Measurements from ENCODE around the gene CBLB.

DNA sequence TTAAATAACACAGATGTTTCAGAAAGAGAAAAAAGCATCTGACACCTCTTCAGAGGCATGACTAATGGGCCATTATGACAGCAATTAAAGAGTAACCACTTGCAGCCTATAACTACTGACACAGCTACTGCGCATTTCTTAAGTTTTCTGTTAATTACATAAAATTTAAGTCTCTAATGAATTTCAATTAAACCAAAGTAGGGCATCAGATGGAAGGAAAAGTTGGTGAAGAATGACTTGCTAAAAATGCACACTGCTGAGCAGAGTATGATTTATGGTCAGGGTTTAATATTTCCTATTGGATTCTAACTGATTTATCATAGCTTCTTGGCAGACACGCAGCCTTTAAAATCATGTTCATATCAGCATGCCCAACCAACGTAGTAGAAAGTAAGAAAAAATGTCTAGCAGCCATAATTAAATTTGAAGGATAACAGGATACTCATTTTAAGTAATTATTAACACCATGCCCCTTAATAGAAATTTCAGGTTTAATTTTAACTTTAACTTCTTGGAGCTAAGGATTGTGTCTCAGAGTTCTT lies 140.0 kb downstream of the CBLB start:
- TF ChIP-seq, protein P1, sequence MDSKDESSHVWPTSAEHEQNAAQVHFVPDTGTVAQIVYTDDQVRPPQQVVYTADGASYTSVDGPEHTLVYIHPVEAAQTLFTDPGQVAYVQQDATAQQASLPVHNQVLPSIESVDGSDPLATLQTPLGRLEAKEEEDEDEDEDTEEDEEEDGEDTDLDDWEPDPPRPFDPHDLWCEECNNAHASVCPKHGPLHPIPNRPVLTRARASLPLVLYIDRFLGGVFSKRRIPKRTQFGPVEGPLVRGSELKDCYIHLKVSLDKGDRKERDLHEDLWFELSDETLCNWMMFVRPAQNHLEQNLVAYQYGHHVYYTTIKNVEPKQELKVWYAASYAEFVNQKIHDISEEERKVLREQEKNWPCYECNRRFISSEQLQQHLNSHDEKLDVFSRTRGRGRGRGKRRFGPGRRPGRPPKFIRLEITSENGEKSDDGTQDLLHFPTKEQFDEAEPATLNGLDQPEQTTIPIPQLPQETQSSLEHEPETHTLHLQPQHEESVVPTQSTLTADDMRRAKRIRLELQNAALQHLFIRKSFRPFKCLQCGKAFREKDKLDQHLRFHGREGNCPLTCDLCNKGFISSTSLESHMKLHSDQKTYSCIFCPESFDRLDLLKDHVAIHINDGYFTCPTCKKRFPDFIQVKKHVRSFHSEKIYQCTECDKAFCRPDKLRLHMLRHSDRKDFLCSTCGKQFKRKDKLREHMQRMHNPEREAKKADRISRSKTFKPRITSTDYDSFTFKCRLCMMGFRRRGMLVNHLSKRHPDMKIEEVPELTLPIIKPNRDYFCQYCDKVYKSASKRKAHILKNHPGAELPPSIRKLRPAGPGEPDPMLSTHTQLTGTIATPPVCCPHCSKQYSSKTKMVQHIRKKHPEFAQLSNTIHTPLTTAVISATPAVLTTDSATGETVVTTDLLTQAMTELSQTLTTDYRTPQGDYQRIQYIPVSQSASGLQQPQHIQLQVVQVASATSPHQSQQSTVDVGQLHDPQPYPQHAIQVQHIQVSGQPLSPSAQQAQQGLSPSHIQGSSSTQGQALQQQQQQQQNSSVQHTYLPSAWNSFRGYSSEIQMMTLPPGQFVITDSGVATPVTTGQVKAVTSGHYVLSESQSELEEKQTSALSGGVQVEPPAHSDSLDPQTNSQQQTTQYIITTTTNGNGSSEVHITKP (IDR thresholded peaks at IDR 0.05; ENCODE audit: partially characterized antibody): no peak
- TF ChIP-seq, protein P2, sequence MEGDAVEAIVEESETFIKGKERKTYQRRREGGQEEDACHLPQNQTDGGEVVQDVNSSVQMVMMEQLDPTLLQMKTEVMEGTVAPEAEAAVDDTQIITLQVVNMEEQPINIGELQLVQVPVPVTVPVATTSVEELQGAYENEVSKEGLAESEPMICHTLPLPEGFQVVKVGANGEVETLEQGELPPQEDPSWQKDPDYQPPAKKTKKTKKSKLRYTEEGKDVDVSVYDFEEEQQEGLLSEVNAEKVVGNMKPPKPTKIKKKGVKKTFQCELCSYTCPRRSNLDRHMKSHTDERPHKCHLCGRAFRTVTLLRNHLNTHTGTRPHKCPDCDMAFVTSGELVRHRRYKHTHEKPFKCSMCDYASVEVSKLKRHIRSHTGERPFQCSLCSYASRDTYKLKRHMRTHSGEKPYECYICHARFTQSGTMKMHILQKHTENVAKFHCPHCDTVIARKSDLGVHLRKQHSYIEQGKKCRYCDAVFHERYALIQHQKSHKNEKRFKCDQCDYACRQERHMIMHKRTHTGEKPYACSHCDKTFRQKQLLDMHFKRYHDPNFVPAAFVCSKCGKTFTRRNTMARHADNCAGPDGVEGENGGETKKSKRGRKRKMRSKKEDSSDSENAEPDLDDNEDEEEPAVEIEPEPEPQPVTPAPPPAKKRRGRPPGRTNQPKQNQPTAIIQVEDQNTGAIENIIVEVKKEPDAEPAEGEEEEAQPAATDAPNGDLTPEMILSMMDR (IDR thresholded peaks at IDR 0.05 in 2 of 3, conservative IDR thresholded peaks at IDR 0.05 in 1 of 3; ENCODE audit: insufficient read depth in 2 of 3, low read depth in 1 of 3, low read length in 3 of 3): no peak
- no peak for TF ChIP-seq PHF20 (IDR thresholded peaks at IDR 0.05; ENCODE audit: partially characterized antibody)
- TF ChIP-seq NR2C1 (IDR thresholded peaks at IDR 0.05): no peak
- TF ChIP-seq NR2C1 (tag; IDR thresholded peaks at IDR 0.05): no peak
- TF ChIP-seq, protein P3, sequence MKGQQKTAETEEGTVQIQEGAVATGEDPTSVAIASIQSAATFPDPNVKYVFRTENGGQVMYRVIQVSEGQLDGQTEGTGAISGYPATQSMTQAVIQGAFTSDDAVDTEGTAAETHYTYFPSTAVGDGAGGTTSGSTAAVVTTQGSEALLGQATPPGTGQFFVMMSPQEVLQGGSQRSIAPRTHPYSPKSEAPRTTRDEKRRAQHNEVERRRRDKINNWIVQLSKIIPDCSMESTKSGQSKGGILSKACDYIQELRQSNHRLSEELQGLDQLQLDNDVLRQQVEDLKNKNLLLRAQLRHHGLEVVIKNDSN (CRISPR knock-in tag; IDR thresholded peaks at IDR 0.05): no peak
- no peak for TF ChIP-seq CC2D1A (IDR thresholded peaks at IDR 0.05)
- TF ChIP-seq FIP1L1 (IDR thresholded peaks at IDR 0.05; ENCODE audit: low read depth, low read length, poor library complexity, severe bottlenecking): no peak
- no peak for TF ChIP-seq CREB1 (IDR thresholded peaks at IDR 0.05)
- TF ChIP-seq CREB1 (CRISPR knock-in tag; IDR thresholded peaks at IDR 0.05): no peak
- no peak for TF ChIP-seq ZNF507 (tag; conservative IDR thresholded peaks at IDR 0.05)
- no peak for TF ChIP-seq HNRNPK (IDR thresholded peaks at IDR 0.05; ENCODE audit: low read depth, low read length, poor library complexity, severe bottlenecking)
- no peak for TF ChIP-seq MXI1 (IDR thresholded peaks at IDR 0.05; ENCODE audit: low read depth, low read length)
- no peak for TF ChIP-seq ZC3H4 (CRISPR knock-in tag; IDR thresholded peaks at IDR 0.05; ENCODE audit: borderline replicate concordance)
- no peak for TF ChIP-seq POLR2AphosphoS5 (IDR thresholded peaks at IDR 0.05; ENCODE audit: control insufficient read depth, insufficient read depth, low read depth, low read length)
- TF ChIP-seq, protein P4, sequence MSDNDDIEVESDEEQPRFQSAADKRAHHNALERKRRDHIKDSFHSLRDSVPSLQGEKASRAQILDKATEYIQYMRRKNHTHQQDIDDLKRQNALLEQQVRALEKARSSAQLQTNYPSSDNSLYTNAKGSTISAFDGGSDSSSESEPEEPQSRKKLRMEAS (CRISPR knock-in tag; IDR thresholded peaks at IDR 0.05): no peak

All from K562 (cell line).